SHP77 (cell line): ENCODE data around the gene E2F8.
"Not testable (repeated sequence)": the region's sequence is repeated elsewhere in the genome, so short reads cannot be mapped to it uniquely, and the experiment has no call there.

ENCODE experiments used
- DNase-seq, 2 experiments: peaks; one replicate each; lab custom pipeline; 2025; lab: John Stamatoyannopoulos, UW

The E2F8 gene

GRCh38 chr11:19240420-19241259, at the start of gene E2F8:
Gene E2F8, minus strand, starts transcription at chr11:19240945. Its CDS starts 824 bp downstream, at chr11:19240121.
- DNase-seq, result peak; percentile 50 to 77

GRCh38 chr11:19290356-19290755, 49.6 kb upstream of the E2F8 start:
- no peak for DNase-seq

- DNase-seq, result no peak
Measured at GRCh38 chr11:19288256-19288655, 47.5 kb upstream of the E2F8 start.

- DNase-seq, result no peak
Measured at GRCh38 chr11:19286411-19286810, 45.7 kb upstream of the E2F8 start.

GRCh38 chr11:19284881-19285280, 44.1 kb upstream of the E2F8 start:
- no peak for DNase-seq

- no peak for DNase-seq
Measured at GRCh38 chr11:19283991-19284390, 43.2 kb upstream of the E2F8 start.

- DNase-seq, result no peak
Measured at GRCh38 chr11:19281555-19281954, 40.8 kb upstream of the E2F8 start.

GRCh38 chr11:19281041-19281440, 40.3 kb upstream of the E2F8 start:
- DNase-seq, result no peak

- DNase-seq, result no peak
Measured at GRCh38 chr11:19279451-19279850, 38.7 kb upstream of the E2F8 start.

GRCh38 chr11:19276859-19277808, 36.4 kb upstream of the E2F8 start:
- no peak for DNase-seq

- no peak for DNase-seq
Measured at GRCh38 chr11:19275496-19275895, 34.8 kb upstream of the E2F8 start.

GRCh38 chr11:19273219-19273618, 32.5 kb upstream of the E2F8 start:
- not testable (repeated sequence) for DNase-seq

GRCh38 chr11:19268909-19269308, 28.2 kb upstream of the E2F8 start:
- DNase-seq, result no peak

GRCh38 chr11:19267567-19267966, 26.8 kb upstream of the E2F8 start:
- no peak for DNase-seq

- no peak for DNase-seq
Measured at GRCh38 chr11:19263333-19263732, 22.6 kb upstream of the E2F8 start.

GRCh38 chr11:19259487-19260345, 19.0 kb upstream of the E2F8 start:
- DNase-seq, result no peak

- DNase-seq, result no peak
Measured at GRCh38 chr11:19258641-19259230, 18.0 kb upstream of the E2F8 start.

GRCh38 chr11:19254441-19254840, 13.7 kb upstream of the E2F8 start:
- not testable (repeated sequence) for DNase-seq

- DNase-seq, result no peak
Measured at GRCh38 chr11:19253817-19254216, 13.1 kb upstream of the E2F8 start.

- peak; percentile 77 to 78 for DNase-seq
Measured at GRCh38 chr11:19253153-19253745, 12.5 kb upstream of the E2F8 start.
